ENCODE measurements around the gene CDK3. TPM values are rescaled to one million over a fixed set of nuclear protein-coding genes. Genes with fewer than 3 reads are reported as not detected.
A peak's percentile ranks its signal among the peaks of the same experiment; 100 is the strongest.

CDK3 gene
- total RNA-seq, 1 experiment from 2014 or later, result 7.1 TPM

GRCh38 chr17:76027159-76027839 lies 26.6 kb downstream of the CDK3 start, which contains the start of gene EVPL:
Gene EVPL, minus strand, starts transcription at chr17:76027306. Its CDS starts 108 bp downstream, at chr17:76027198.
- Histone ChIP-seq H3K4me3 (replicated peaks in 1 of 2; ENCODE audit: low read depth in 1 of 2, low read length in 2 of 2) (peak within 1 kb of the TSS; percentile 69 to 85), H3K9ac (ENCODE audit: low read length) (peak within 1 kb of the TSS; percentile 76), H3K27me3 (ENCODE audit: insufficient read depth, low read length) (no peaks in the 10 kb centered on the region), H3K9me3 (ENCODE audit: control insufficient read depth in 1 of 2, insufficient read depth in 1 of 2, low read depth in 1 of 2, low read length in 2 of 2) (no peaks in the 10 kb centered on the region), H3K27ac (ENCODE audit: low read depth, low read length) (peak within 1 kb of the TSS; percentile 96), H3K79me2 (ENCODE audit: insufficient read depth, low read length) (peaks cover 36% of the 10 kb centered on the region), H3K4me2 (ENCODE audit: low read length) (peak within 1 kb of the TSS; percentile 78), H3K4me1 (ENCODE audit: control insufficient read depth in 1 of 2, insufficient read depth in 2 of 2, low read length in 2 of 2) (peaks cover 47 to 65% of the 10 kb centered on the region in 2 experiments), H4K20me1 (ENCODE audit: insufficient read depth) (no peaks in the 10 kb centered on the region), H3K9me2 (ENCODE audit: insufficient read depth) (no peaks in the 10 kb centered on the region), H3K36me3 (ENCODE audit: control insufficient read depth in 1 of 2, insufficient read depth in 2 of 2, low read length in 2 of 2) (peaks cover 9 to 14% of the 10 kb centered on the region in 2 experiments), H2AFZ (ENCODE audit: low read depth, low read length, poor library complexity, severe bottlenecking) (no peak within 1 kb of the TSS)
- RAD21 ChIA-PET (ENCODE audit: low non-redundant PET in 1 of 2, low total read pairs in 2 of 2, uncharacterized antibody in 2 of 2, unreplicated experiment in 2 of 2), result interaction anchor here in 1 of 2 experiments (1.0 kb wide), 1 partner anchor 13 kb away, joined by 3 read pairs; no protein-coding TSS in a partner anchor
- peak; percentile 49; the same call in 1 of the 2 replicates for TF ChIP-seq ZFX (IDR thresholded peaks at IDR 0.05)
- no peak for TF ChIP-seq TCF7L2 (IDR thresholded peaks at IDR 0.05; ENCODE audit: borderline replicate concordance, extremely low read depth, insufficient read depth, insufficient read length)
- peak; percentile 95 for TF ChIP-seq POLR2AphosphoS5 (IDR thresholded peaks at IDR 0.05; ENCODE audit: low read depth, low read length)
- TF ChIP-seq POLR2A (IDR thresholded peaks at IDR 0.05; ENCODE audit: borderline replicate concordance, extremely low read depth, insufficient read depth, insufficient read length), result peak; percentile 73
- intact Hi-C loops (cut with micrococcal nuclease), result loop anchor here (5.0 kb wide), 3 partner anchors 45 to 250 kb away; partner anchors contain the start of genes EXOC7, GALR2 and SRP68
- ATAC-seq (peak; percentile 83), DNase-seq (ENCODE audit: low read depth, low spot score) (peak; percentile 85)
- BruUV-seq (replicated peaks), result TSS peak; percentile 95
- POLR2A ChIA-PET, result interaction anchor here (0.7 to 1.2 kb wide), 3 partner anchors 11 to 77 kb away, joined by 3 read pairs; partner anchors contain the start of genes EXOC7 and SRP68
- CTCF ChIA-PET, result interaction anchor here (1.0 to 1.3 kb wide), 2 partner anchors 13 to 252 kb away, joined by 3 to 4 read pairs; no protein-coding TSS in a partner anchor

- H2AFZ ChIP-seq (ENCODE audit: low read depth, low read length, poor library complexity, severe bottlenecking), result no peak overlapping the region
- DNase-seq (ENCODE audit: low read depth, low spot score), result no peak
These were observed 31.6 kb downstream of the CDK3 start for GRCh38 chr17:76032073-76032779.

More at GRCh38 chr17:76032073-76032779, 31.6 kb downstream of the CDK3 start:
- H3K9me3 ChIP-seq (ENCODE audit: control insufficient read depth in 1 of 2, insufficient read depth in 1 of 2, low read depth in 1 of 2, low read length in 2 of 2), result no peaks in the 10 kb centered on the region
- H3K27ac ChIP-seq (ENCODE audit: low read depth, low read length), result no peak overlapping the region
- no peaks in the 10 kb centered on the region for H3K27me3 ChIP-seq (ENCODE audit: insufficient read depth, low read length)
- intact Hi-C loops (cut with micrococcal nuclease), result no loop called here
- TF ChIP-seq YY1 (IDR thresholded peaks at IDR 0.05; ENCODE audit: extremely low read depth, insufficient replicate concordance, low read depth, low read length), result no peak
- peak in 2 of 3 experiments; percentile 35 to 38; a peak in 4 of 6 replicates for TF ChIP-seq CTCF (IDR thresholded peaks at IDR 0.05 in 2 of 3, conservative IDR thresholded peaks at IDR 0.05 in 1 of 3; ENCODE audit: borderline replicate concordance in 1 of 3, insufficient read depth in 1 of 3, low read depth in 2 of 3, low read length in 2 of 3)
- POLR2A ChIA-PET, result no interaction called here
- ATAC-seq, result no peak
- no peak overlapping the region for H3K9ac ChIP-seq (ENCODE audit: low read length)
- RAD21 ChIA-PET (ENCODE audit: low non-redundant PET in 1 of 2, low total read pairs in 2 of 2, uncharacterized antibody in 2 of 2, unreplicated experiment in 2 of 2), result interaction anchor here in 1 of 2 experiments (0.6 kb wide), 1 partner anchor 320 kb away, joined by 7 read pairs; no protein-coding TSS in a partner anchor
- BruUV-seq (replicated peaks), result no TSS peak
- H4K20me1 ChIP-seq (ENCODE audit: insufficient read depth), result no peaks in the 10 kb centered on the region
- peaks cover 4% of the 10 kb centered on the region; the same call in 1 of the 2 replicates for H3K79me2 ChIP-seq (ENCODE audit: insufficient read depth, low read length)
- peaks cover 45 to 47% of the 10 kb centered on the region in 2 experiments for H3K4me1 ChIP-seq (ENCODE audit: control insufficient read depth in 1 of 2, insufficient read depth in 2 of 2, low read length in 2 of 2)
- H3K36me3 ChIP-seq (ENCODE audit: control insufficient read depth in 1 of 2, insufficient read depth in 2 of 2, low read length in 2 of 2), result no peaks in the 10 kb centered on the region
- CTCF ChIA-PET, result interaction anchor here (0.5 to 1.2 kb wide), 4 partner anchors 18 to 258 kb away, joined by 3 read pairs; no protein-coding TSS in a partner anchor
- no peak overlapping the region for H3K4me2 ChIP-seq (ENCODE audit: low read length)
- H3K9me2 ChIP-seq (ENCODE audit: insufficient read depth), result no peaks in the 10 kb centered on the region
- no peak overlapping the region for H3K4me3 ChIP-seq (replicated peaks in 1 of 2; ENCODE audit: low read depth in 1 of 2, low read length in 2 of 2)
